MCF 10A (cell line): Measurements from ENCODE around the gene RIN3. TPM values are rescaled to one million over a fixed set of nuclear protein-coding genes. Genes with fewer than 3 reads are reported as not detected.

Source experiments
- BruUV-seq: library from RNA; stranded (reverse); fragments of 400-500 nt; replicated peaks from 2 replicates; lab custom pipeline; 2021; lab: Mats Ljungman, UMichigan
- CTCF ChIA-PET: fragments of 300-600 bp; sonication (Branson Sonifier 250); formaldehyde crosslinking; extraction: SDS; loops from one replicate; lab custom pipeline; 2021; ENCODE audit warnings: antibody characterized with exemption, inconsistent platforms; lab: Yijun Ruan, JAX
- POLR2A ChIA-PET: fragments of 300-600, 350-650 bp; sonication (Branson Sonifier 250); formaldehyde crosslinking; extraction: SDS; loops from one replicate; lab custom pipeline; 2020; ENCODE audit warnings: antibody characterized with exemption, inconsistent platforms; lab: Yijun Ruan, JAX
- DNase-seq: peaks from one replicate; pipeline ENCODE4 v3.0.0-alpha.2; 2018; ENCODE audit not compliant: unreplicated experiment
- H3K27ac Mint-ChIP-seq: one replicate; pipeline ENCODE4 v1.8.0; 2022; ENCODE audit warnings: mild to moderate bottlenecking, low read depth, mixed read lengths; ENCODE audit not compliant: unreplicated experiment
- H3K27me3 Mint-ChIP-seq: one replicate; pipeline ENCODE4 v1.8.0; 2022; ENCODE audit warnings: mixed read lengths; ENCODE audit not compliant: insufficient read depth, unreplicated experiment
- H3K36me3 Mint-ChIP-seq: one replicate; pipeline ENCODE4 v1.8.0; 2022; ENCODE audit warnings: mild to moderate bottlenecking, moderate library complexity, mixed read lengths; ENCODE audit not compliant: insufficient read depth, unreplicated experiment
- H3K4me1 Mint-ChIP-seq: one replicate; pipeline ENCODE4 v1.8.0; 2022; ENCODE audit warnings: mixed read lengths; ENCODE audit not compliant: insufficient read depth, unreplicated experiment
- H3K4me3 Mint-ChIP-seq: one replicate; pipeline ENCODE4 v1.8.0; 2022; ENCODE audit warnings: mild to moderate bottlenecking, moderate library complexity, mixed read lengths; ENCODE audit not compliant: unreplicated experiment
- H3K9me3 Mint-ChIP-seq: one replicate; pipeline ENCODE4 v1.8.0; 2022; ENCODE audit warnings: mixed read lengths; ENCODE audit not compliant: unreplicated experiment
- CTCF ChIP-seq: fragments of 200-600 bp; IDR thresholded peaks from one replicate; pipeline ENCODE4 v1.8.0; 2022; ENCODE audit warnings: antibody characterized with exemption, mild to moderate bottlenecking; ENCODE audit not compliant: unreplicated experiment
- intact Hi-C: fragments of 100-400 bp; cut with micrococcal nuclease; formaldehyde crosslinking; loops from 2 replicates; pipeline ENCODE4 v1.14.1; 2022
- total RNA-seq: library from RNA; stranded (reverse); gene quantifications from 2 replicates; pipeline ENCODE4 v1.2.3, GENCODE V29; 2022

The RIN3 gene
- total RNA-seq, 1 experiment from 2014 or later, result 14.2 TPM

- no TSS peak for BruUV-seq
- DNase-seq, result no peak
- intact Hi-C loops, result loop anchor here (5.0 kb wide), 1 partner anchor 228 kb away; no protein-coding TSS in a partner anchor
- Mint-ChIP-seq H3K27ac (no peak overlapping the region), H3K27me3 (no peaks in the 10 kb centered on the region), H3K36me3 (no peaks in the 10 kb centered on the region), H3K4me3 (no peak overlapping the region), H3K4me1 (no peaks in the 10 kb centered on the region), H3K9me3 (no peaks in the 10 kb centered on the region)
- ChIA-PET CTCF (interaction anchor here (0.6 to 2.2 kb wide), 4 partner anchors 86 to 550 kb away, joined by 3 to 23 read pairs (median 7); no protein-coding TSS in a partner anchor), POLR2A (no interaction called here)
- TF ChIP-seq CTCF, result no peak
Measured at GRCh38 chr14:92684801-92685560, 171.4 kb downstream of the RIN3 start.

GRCh38 chr14:92685784-92686355 is 172.3 kb downstream of the RIN3 start:
- Mint-ChIP-seq H3K9me3 (no peaks in the 10 kb centered on the region), H3K4me3 (no peak overlapping the region), H3K4me1 (no peaks in the 10 kb centered on the region), H3K36me3 (no peaks in the 10 kb centered on the region), H3K27me3 (no peaks in the 10 kb centered on the region), H3K27ac (no peak overlapping the region)
- intact Hi-C loops, result no loop called here
- BruUV-seq, result no TSS peak
- POLR2A ChIA-PET, result no interaction called here
- CTCF ChIA-PET, result interaction anchor here (0.6 to 2.2 kb wide), 12 partner anchors 9 to 551 kb away, joined by 3 to 23 read pairs (median 4); no protein-coding TSS in a partner anchor
- TF ChIP-seq CTCF, result no peak
- DNase-seq, result no peak

- intact Hi-C loops, result no loop called here
- Mint-ChIP-seq H3K4me3 (no peak overlapping the region), H3K27ac (no peak overlapping the region), H3K9me3 (no peaks in the 10 kb centered on the region), H3K36me3 (no peaks in the 10 kb centered on the region), H3K4me1 (no peaks in the 10 kb centered on the region), H3K27me3 (no peaks in the 10 kb centered on the region)
- CTCF ChIA-PET, result interaction anchor here (0.5 to 2.2 kb wide), 26 partner anchors 9 to 676 kb away, joined by 3 to 23 read pairs (median 3); no protein-coding TSS in a partner anchor
- no peak for TF ChIP-seq CTCF
- no TSS peak for BruUV-seq
- POLR2A ChIA-PET, result interaction anchor here (0.6 kb wide), 1 partner anchor 14 kb away, joined by 3 read pairs; no protein-coding TSS in a partner anchor
- no peak for DNase-seq
Measured at GRCh38 chr14:92686411-92686899, 172.9 kb downstream of the RIN3 start.

DNA sequence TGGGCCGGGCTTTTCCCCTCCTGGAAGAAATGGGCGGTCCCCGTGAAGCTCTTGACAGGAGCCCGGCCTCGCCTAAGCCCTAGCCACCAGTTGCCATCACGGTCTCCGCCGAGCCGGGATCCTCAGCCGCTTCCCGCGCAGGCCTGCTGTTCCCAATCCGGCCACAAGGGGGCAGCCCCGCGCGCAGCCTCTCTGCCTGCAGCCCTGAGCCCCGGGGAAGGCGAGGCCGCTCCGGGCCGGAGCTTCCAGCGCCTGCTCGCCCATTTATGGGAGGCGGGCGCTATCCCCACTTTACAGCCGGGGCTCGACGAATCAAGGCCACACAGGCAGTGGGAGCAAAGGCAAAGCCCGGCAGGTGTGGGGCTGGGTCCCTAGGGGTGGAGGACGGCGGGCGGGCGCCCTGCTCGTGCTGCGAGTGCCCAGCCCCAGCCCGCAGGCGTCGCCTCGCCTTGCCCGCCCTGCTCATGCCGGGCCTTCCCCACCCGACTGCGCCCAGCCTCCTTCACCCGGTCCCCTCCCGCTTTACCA is 173.4 kb downstream of the RIN3 start:
- peak; percentile 48 for DNase-seq
- intact Hi-C loops, result no loop called here
- peak; percentile 91 for TF ChIP-seq CTCF
- H3K36me3 Mint-ChIP-seq, result no peaks in the 10 kb centered on the region
- CTCF ChIA-PET, result interaction anchor here (0.5 to 2.2 kb wide), 28 partner anchors 10 to 676 kb away, joined by 3 to 23 read pairs (median 3); no protein-coding TSS in a partner anchor
- no peaks in the 10 kb centered on the region for H3K27me3 Mint-ChIP-seq
- no peaks in the 10 kb centered on the region for H3K4me1 Mint-ChIP-seq
- H3K27ac Mint-ChIP-seq, result no peak overlapping the region
- H3K9me3 Mint-ChIP-seq, result no peaks in the 10 kb centered on the region
- no TSS peak for BruUV-seq
- no peak overlapping the region for H3K4me3 Mint-ChIP-seq
- POLR2A ChIA-PET, result interaction anchor here (0.6 kb wide), 1 partner anchor 14 kb away, joined by 3 read pairs; no protein-coding TSS in a partner anchor
